IMR-90 (cell line): ENCODE data around the gene FIBCD1. TPM values are rescaled to one million over a fixed set of nuclear protein-coding genes. Genes with fewer than 3 reads are reported as not detected.
A peak's percentile ranks its signal among the peaks of the same experiment; 100 is the strongest.

Experiments
- ATAC-seq: fragments of 200-7000 bp; cut with Tn5 transposase; 2 replicates; pipeline ENCODE4 v1.9.1; 2020; ENCODE audit warnings: low read depth, mild to moderate bottlenecking, moderate library complexity
- BruUV-seq: library from RNA; stranded (reverse); fragments of 400-500 nt; replicated peaks from 2 replicates; lab custom pipeline; 2021; lab: Mats Ljungman, UMichigan
- CTCF ChIA-PET: fragments of 300-600 bp; formaldehyde crosslinking; extraction: SDS; loops from one replicate; lab custom pipeline; 2021; ENCODE audit warnings: antibody characterized with exemption; lab: Yijun Ruan, JAX
- POLR2A ChIA-PET: fragments of 300-600 bp; sonication (Branson Sonifier 250); formaldehyde crosslinking; loops from one replicate; lab custom pipeline; 2022; ENCODE audit warnings: antibody characterized with exemption; ENCODE audit not compliant: unreplicated experiment; lab: Charles Lee
- DNase-seq: peaks from one replicate; pipeline ENCODE4 v3.0.0; 2013
- H2AFZ ChIP-seq: replicated peaks from 2 replicates; pipeline ENCODE3; 2013; ENCODE audit warnings: low read length, mild to moderate bottlenecking; ENCODE audit not compliant: poor library complexity
- H2AK5ac ChIP-seq: 2 replicates; pipeline ENCODE4 v1.6.1; 2013; ENCODE audit warnings: low read depth, low read length, inconsistent platforms
- H2AK9ac ChIP-seq: replicated peaks from 2 replicates; pipeline ENCODE3; 2013; ENCODE audit warnings: mild to moderate bottlenecking, low read depth, low read length, moderate library complexity; ENCODE audit not compliant: poor library complexity
- H2BK120ac ChIP-seq: 2 replicates; pipeline ENCODE4 v1.6.1; 2013; ENCODE audit warnings: low read depth, low read length, inconsistent platforms
- H2BK15ac ChIP-seq: 3 replicates; pipeline ENCODE4 v1.6.1; 2013; ENCODE audit warnings: low read depth, low read length, inconsistent platforms
- H2BK20ac ChIP-seq: 2 replicates; pipeline ENCODE4 v1.6.1; 2013; ENCODE audit warnings: low read depth, mild to moderate bottlenecking, inconsistent platforms, low read length, moderate library complexity
- H2BK5ac ChIP-seq: 2 replicates; pipeline ENCODE4 v1.6.1; 2013; ENCODE audit warnings: mild to moderate bottlenecking, low read depth, low read length, inconsistent platforms; ENCODE audit not compliant: poor library complexity, severe bottlenecking
- H3K14ac ChIP-seq: replicated peaks from 2 replicates; pipeline ENCODE4 v1.6.1; 2013; ENCODE audit warnings: low read depth, low read length, inconsistent platforms
- H3K18ac ChIP-seq: 2 replicates; pipeline ENCODE4 v1.6.1; 2013; ENCODE audit warnings: low read depth, low read length, control low read depth
- H3K23ac ChIP-seq: 2 replicates; pipeline ENCODE4 v1.6.1; 2013; ENCODE audit warnings: low read depth, low read length, inconsistent platforms
- H3K27ac ChIP-seq: 2 replicates; pipeline ENCODE4 v1.5.1; 2013; ENCODE audit warnings: mild to moderate bottlenecking, control low read depth, low read length; ENCODE audit not compliant: insufficient read depth
- H3K27me3 ChIP-seq: 2 replicates; pipeline ENCODE4 v1.6.1; 2013; ENCODE audit warnings: low read length; ENCODE audit not compliant: control insufficient read depth, insufficient read depth
- H3K36me3 ChIP-seq: 2 replicates; pipeline ENCODE4 v1.6.1; 2013; ENCODE audit warnings: low read length, mixed read lengths; ENCODE audit not compliant: control insufficient read depth, insufficient read depth
- H3K4ac ChIP-seq: 2 replicates; pipeline ENCODE4 v1.6.1; 2013; ENCODE audit warnings: low read depth, low read length, inconsistent platforms
- H3K4me1 ChIP-seq: 2 replicates; pipeline ENCODE4 v1.6.1; 2013; ENCODE audit warnings: low read length, mixed read lengths; ENCODE audit not compliant: control insufficient read depth, insufficient read depth
- H3K4me2 ChIP-seq: 2 replicates; pipeline ENCODE4 v1.6.1; 2013; ENCODE audit warnings: low read depth, mild to moderate bottlenecking, control low read depth, low read length, moderate library complexity
- H3K4me3 ChIP-seq: 2 replicates; pipeline ENCODE4 v1.5.1; 2013; ENCODE audit warnings: low read depth, mild to moderate bottlenecking, control low read depth, low read length, moderate library complexity; ENCODE audit not compliant: insufficient read depth
- H3K56ac ChIP-seq: 2 replicates; pipeline ENCODE4 v1.6.1; 2013; ENCODE audit warnings: low read length, inconsistent platforms; ENCODE audit not compliant: insufficient read depth; ENCODE audit errors: extremely low read depth
- H3K79me1 ChIP-seq, 2 experiments: 2 replicates each; pipeline ENCODE4 v1.6.1; 2013; ENCODE audit warnings: low read length in 2 of 2, inconsistent platforms in 1 of 2, low read depth in 1 of 2
- H3K9ac ChIP-seq: 2 replicates; pipeline ENCODE4 v1.6.1; 2013; ENCODE audit warnings: low read depth, low read length, control low read depth
- H3K9me1 ChIP-seq: 2 replicates; pipeline ENCODE4 v1.6.1; 2013; ENCODE audit warnings: low read length, inconsistent platforms; ENCODE audit not compliant: insufficient read depth
- H3K9me3 ChIP-seq: 2 replicates; pipeline ENCODE4 v1.6.1; 2013; ENCODE audit warnings: low read length; ENCODE audit not compliant: control insufficient read depth, insufficient read depth
- H4K20me1 ChIP-seq: 2 replicates; pipeline ENCODE4 v1.6.1; 2013; ENCODE audit warnings: low read length, inconsistent platforms; ENCODE audit not compliant: insufficient read depth
- H4K5ac ChIP-seq: 2 replicates; pipeline ENCODE4 v1.6.1; 2013; ENCODE audit warnings: mild to moderate bottlenecking, low read depth, low read length, control low read depth
- H4K8ac ChIP-seq, 2 experiments: 2 replicates each; pipeline ENCODE4 v1.6.1; 2013; ENCODE audit warnings: low read depth in 2 of 2, low read length in 2 of 2, control low read depth in 1 of 2, inconsistent platforms in 1 of 2
- H4K91ac ChIP-seq: 2 replicates; pipeline ENCODE4 v1.6.1; 2013; ENCODE audit warnings: low read depth, low read length, inconsistent platforms; ENCODE audit not compliant: insufficient read depth
- BHLHE40 ChIP-seq: fragments of 150-350 bp; IDR thresholded peaks from 2 replicates; pipeline ENCODE4 v1.6.1; 2016; ENCODE audit warnings: mild to moderate bottlenecking, low read depth, low read length
- CEBPB ChIP-seq: IDR thresholded peaks from 2 replicates; pipeline ENCODE4 v1.6.1; 2012; ENCODE audit warnings: low read depth, low read length, improper control_type of control experiment
- CHD1 ChIP-seq: IDR thresholded peaks from 2 replicates; pipeline ENCODE4 v1.6.1; 2012; ENCODE audit warnings: low read depth, low read length, improper control_type of control experiment
- ELK1 ChIP-seq: fragments of 150-350 bp; IDR thresholded peaks from 2 replicates; pipeline ENCODE4 v1.6.1; 2016; ENCODE audit warnings: low read depth, mild to moderate bottlenecking, low read length, moderate library complexity, borderline replicate concordance
- FOS ChIP-seq: fragments of 150-350 bp; IDR thresholded peaks from 2 replicates; pipeline ENCODE4 v1.6.1; 2016; ENCODE audit warnings: low read depth, low read length
- MAFK ChIP-seq: IDR thresholded peaks from 2 replicates; pipeline ENCODE4 v1.6.1; 2012; ENCODE audit warnings: low read depth, low read length, improper control_type of control experiment
- MAZ ChIP-seq: IDR thresholded peaks from 2 replicates; pipeline ENCODE4 v1.6.1; 2012; ENCODE audit warnings: low read depth, mild to moderate bottlenecking, low read length, improper control_type of control experiment, moderate library complexity, borderline replicate concordance
- NFE2L2 ChIP-seq: fragments of 150-350 bp; IDR thresholded peaks from 2 replicates; pipeline ENCODE4 v1.6.1; 2016; ENCODE audit warnings: low read depth, mild to moderate bottlenecking, low read length
- RCOR1 ChIP-seq: IDR thresholded peaks from 2 replicates; pipeline ENCODE4 v1.6.1; 2012; ENCODE audit warnings: mild to moderate bottlenecking, low read length, improper control_type of control experiment; ENCODE audit not compliant: insufficient replicate concordance
- RFX5 ChIP-seq: IDR thresholded peaks from 2 replicates; pipeline ENCODE4 v1.8.0; 2012; ENCODE audit warnings: low read depth, mild to moderate bottlenecking, low read length, moderate library complexity
- WGBS, 2 experiments: methylation state at CpG; one replicate each; pipeline versions ENCODE4 v1.1.5 to v1.1.7; 2013; ENCODE audit warnings: missing lambda C conversion rate in 2 of 2; ENCODE audit not compliant: insufficient read length in 1 of 2; ENCODE audit errors: extremely low coverage in 2 of 2; 5-methylcytosine and 5-hydroxymethylcytosine counted together
- dilution Hi-C: fragments of 300-500 bp; cut with HindIII; formaldehyde crosslinking; loops from one replicate; pipeline ENCODE4 v1.14.3; 2018; ENCODE audit warnings: low sequenced_read_pairs; ENCODE audit not compliant: unreplicated experiment
- in situ Hi-C: fragments of 300-500 bp; cut with MboI; formaldehyde crosslinking; loops from 3 replicates; pipeline ENCODE4 v1.14.3; 2019; ENCODE audit warnings: low sequenced_read_pairs, inconsistent platforms, mixed read lengths
- intact Hi-C: fragments of 100-400 bp; cut with micrococcal nuclease; formaldehyde crosslinking; loops from 2 replicates; pipeline ENCODE4 v1.10.0; 2022
- polyA plus RNA-seq, 3 experiments: library from polyadenylated mRNA; depleted of rRNA; stranded (reverse); fragments of >200 nt; gene quantifications; 2 replicates each; pipeline ENCODE4 v1.2.3, GENCODE V29; 2012; ENCODE audit warnings: low replicate concordance in 1 of 3
- total RNA-seq: library from RNA; depleted of rRNA; stranded (reverse); fragments of >200 nt; gene quantifications from 2 replicates; pipeline ENCODE4 v1.2.3, GENCODE V29; 2012

Gene FIBCD1
- total and polyA plus RNA-seq, 2 of the 4 experiments (the other 2 are of a cell fraction), result 1.1 to 10.1 TPM

DNA sequence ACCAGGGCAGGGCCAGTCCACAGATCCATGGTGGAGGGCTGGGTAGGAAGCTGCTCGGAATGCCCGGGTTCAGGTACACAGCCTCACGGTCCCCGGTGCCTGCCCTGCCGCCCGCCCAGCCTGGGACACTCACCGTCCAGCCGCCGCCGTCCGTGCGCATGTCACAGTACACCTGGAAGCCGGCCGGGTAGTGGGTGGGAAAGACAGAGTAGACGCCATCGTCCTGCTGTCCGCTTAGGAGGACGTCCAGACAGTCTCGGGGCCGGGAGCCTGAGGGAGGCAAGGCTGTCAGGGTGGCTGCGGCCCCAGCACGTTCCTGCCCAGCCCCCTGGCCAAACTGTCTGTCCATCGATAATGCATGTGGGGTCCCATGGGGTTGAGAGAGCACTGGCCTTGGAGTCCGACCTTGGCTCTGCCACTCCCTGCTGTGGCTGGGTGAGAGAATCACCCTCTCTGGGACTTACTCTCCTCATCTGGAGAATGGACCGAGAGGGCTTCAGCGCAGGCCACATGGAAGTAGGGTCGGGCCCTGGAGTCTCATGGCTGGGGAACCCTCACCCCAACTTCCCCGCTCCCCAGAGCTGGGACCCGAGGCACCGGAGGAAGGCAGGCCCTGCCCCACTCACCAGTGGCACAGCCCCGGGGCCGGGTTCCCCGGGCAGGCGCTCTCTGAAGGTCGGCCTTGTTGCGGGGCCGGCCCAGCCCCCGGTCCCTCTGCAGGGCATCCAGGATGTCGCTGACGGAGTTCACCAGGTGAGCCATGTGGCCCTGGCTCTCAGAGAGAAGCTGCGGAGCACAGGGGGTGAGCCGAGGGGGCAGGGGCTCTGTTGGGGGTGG, 15.2 kb downstream of the FIBCD1 start (continued):
- TF ChIP-seq RFX5, result no peak

- intact Hi-C loops (no loop called here), dilution Hi-C loops (no loop called here), in situ Hi-C loops (no loop called here)
- H2AFZ ChIP-seq, result peak overlapping the region; percentile 11
- H3K4me3 ChIP-seq, result no peak overlapping the region
- no peak overlapping the region for H3K56ac ChIP-seq
- H3K23ac ChIP-seq, result no peak overlapping the region
- no peaks in the 10 kb centered on the region for H4K20me1 ChIP-seq
- H3K9me1 ChIP-seq, result no peaks in the 10 kb centered on the region
- no peak overlapping the region for H2BK5ac ChIP-seq
- H4K91ac ChIP-seq, result no peak overlapping the region
- no peak overlapping the region for H3K4ac ChIP-seq
- no peak overlapping the region for H4K8ac ChIP-seq
- ChIA-PET POLR2A (interaction anchor here (0.6 kb wide), 1 partner anchor 40 kb away, joined by 5 read pairs; no protein-coding TSS in a partner anchor), CTCF (no interaction called here)
- no peak overlapping the region for H2AK5ac ChIP-seq
- H3K4me1 ChIP-seq, result peaks cover 5% of the 10 kb centered on the region
- no peak overlapping the region for H3K4me2 ChIP-seq
- no peak overlapping the region for H2BK15ac ChIP-seq
- ATAC-seq (no peak), DNase-seq (no peak)
- H3K9me3 ChIP-seq, result no peaks in the 10 kb centered on the region
- H4K5ac ChIP-seq, result no peak overlapping the region
- H3K36me3 ChIP-seq, result no peaks in the 10 kb centered on the region
- TF ChIP-seq NFE2L2, result no peak
- TF ChIP-seq BHLHE40, result no peak
- TF ChIP-seq RFX5, result no peak
- no peak for TF ChIP-seq RCOR1
- TF ChIP-seq ELK1, result no peak
- no peak for TF ChIP-seq MAFK
- TF ChIP-seq FOS, result no peak
- TF ChIP-seq CHD1, result no peak
- TF ChIP-seq MAZ, result no peak
- TF ChIP-seq CEBPB, result no peak
- H3K27me3 ChIP-seq, result no peaks in the 10 kb centered on the region
- no peaks in the 10 kb centered on the region for H3K79me1 ChIP-seq
- H2BK20ac ChIP-seq, result no peak overlapping the region
- no peak overlapping the region for H3K18ac ChIP-seq
- WGBS, 2 experiments, result no CpG with 5 or more reads among the region's 16 CpGs
- H2BK120ac ChIP-seq, result no peak overlapping the region
- no peak overlapping the region for H2AK9ac ChIP-seq
- H3K27ac ChIP-seq, result no peak overlapping the region
- H3K9ac ChIP-seq, result no peak overlapping the region
- no TSS peak for BruUV-seq
- no peak overlapping the region for H3K14ac ChIP-seq
Measured at GRCh38 chr9:130922893-130923610, 16.0 kb downstream of the FIBCD1 start.
